Endothelial cell of umbilical vein (primary cell): ENCODE results near the gene PCSK6. TPM values are rescaled to one million over a fixed set of nuclear protein-coding genes. Genes with fewer than 3 reads are reported as not detected.

Experiments used
- BruUV-seq: library from RNA; stranded (reverse); fragments of 400-500 nt; replicated peaks from 2 replicates; lab custom pipeline; 2021; lab: Mats Ljungman, UMichigan
- CTCF ChIA-PET: fragments of 300-600, 350-600 bp; sonication (Branson Sonifier 250); formaldehyde crosslinking; loops from one replicate; lab custom pipeline; 2021; ENCODE audit warnings: antibody characterized with exemption, inconsistent platforms; lab: Charles Lee
- POLR2A ChIA-PET: fragments of 300-600, 350-600 bp; sonication (Branson Sonifier 250); formaldehyde crosslinking; loops from one replicate; lab custom pipeline; 2021; ENCODE audit warnings: antibody characterized with exemption, inconsistent platforms; lab: Charles Lee
- DNase-seq: peaks from one replicate; pipeline ENCODE4 v3.0.0-alpha.2; 2011; ENCODE audit warnings: low read depth, low spot score
- FAIRE-seq: peaks from 2 replicates; lab custom pipeline; 2011; peaks lifted over from hg19 to GRCh38; lab: Jason Lieb, UNC
- H2AFZ ChIP-seq: 2 replicates; pipeline ENCODE4 v1.6.0; 2012; ENCODE audit warnings: low read depth, low read length, control low read depth, inconsistent platforms
- H3K27ac ChIP-seq: 2 replicates; pipeline ENCODE4 v1.5.1; 2011; ENCODE audit warnings: low read depth, mild to moderate bottlenecking, control low read depth, low read length, moderate library complexity; ENCODE audit not compliant: insufficient read depth
- H3K27me3 ChIP-seq, 2 experiments: 2 replicates each; pipeline versions ENCODE4 v1.6.0 to v1.6.1; 2011; ENCODE audit warnings: low read length in 2 of 2, mixed read lengths in 1 of 2; ENCODE audit not compliant: control insufficient read depth in 2 of 2, insufficient read depth in 2 of 2
- H3K36me3 ChIP-seq, 2 experiments: 2 replicates in 1 of 2; 3 replicates in 1 of 2; pipeline ENCODE4 v1.5.1; 2011; ENCODE audit warnings: low read length in 2 of 2, mild to moderate bottlenecking in 1 of 2, moderate library complexity in 1 of 2; ENCODE audit not compliant: control insufficient read depth in 2 of 2, insufficient read depth in 2 of 2; ENCODE audit errors: extremely low read depth in 1 of 2
- H3K4me1 ChIP-seq: 3 replicates; pipeline ENCODE4 v1.5.1; 2011; ENCODE audit warnings: mild to moderate bottlenecking, low read length; ENCODE audit not compliant: control insufficient read depth, insufficient read depth; ENCODE audit errors: extremely low read depth
- H3K4me2 ChIP-seq: 2 replicates; pipeline ENCODE4 v1.6.1; 2011; ENCODE audit warnings: low read length, control low read depth, mixed read lengths; ENCODE audit not compliant: insufficient read depth
- H3K4me3 ChIP-seq, 3 experiments: fragments of 200-600 bp in 1 of 3; sonication (generic), shearing (Covaris generic) in 1 of 3; replicated peaks in 1 of 3; 2 replicates each; pipeline ENCODE4 v1.5.1; 2011 to 2016; ENCODE audit warnings: control low read depth in 3 of 3, low read length in 3 of 3, mild to moderate bottlenecking in 2 of 3, inconsistent platforms in 1 of 3, low read depth in 1 of 3, moderate library complexity in 1 of 3; ENCODE audit not compliant: insufficient read depth in 1 of 3
- H3K79me2 ChIP-seq: 2 replicates; pipeline ENCODE4 v1.6.0; 2012; ENCODE audit warnings: low read length, inconsistent platforms; ENCODE audit not compliant: control insufficient read depth, insufficient read depth
- H3K9ac ChIP-seq: replicated peaks from 2 replicates; pipeline ENCODE3; 2011; ENCODE audit warnings: low read length, control low read depth; ENCODE audit not compliant: insufficient read depth; ENCODE audit errors: extremely low read depth
- H3K9me1 ChIP-seq: replicated peaks from 3 replicates; pipeline ENCODE4 v1.6.0; 2011; ENCODE audit warnings: mild to moderate bottlenecking, low read length; ENCODE audit not compliant: control insufficient read depth, insufficient read depth; ENCODE audit errors: extremely low read depth
- H3K9me3 ChIP-seq: replicated peaks from 2 replicates; pipeline ENCODE4 v1.5.1; 2012; ENCODE audit warnings: low read length, inconsistent platforms; ENCODE audit not compliant: control insufficient read depth, insufficient read depth
- H4K20me1 ChIP-seq: replicated peaks from 2 replicates; pipeline ENCODE3; 2011; ENCODE audit warnings: mild to moderate bottlenecking, low read length; ENCODE audit not compliant: control insufficient read depth, insufficient read depth; ENCODE audit errors: extremely low read depth
- CTCF ChIP-seq, 2 donors: IDR thresholded peaks; 1 replicate in 1 of 2; 2 replicates in 1 of 2; pipeline ENCODE4 v1.5.1; 2011; ENCODE audit warnings: low read length in 2 of 2, mild to moderate bottlenecking in 2 of 2, moderate library complexity in 2 of 2, control low read depth in 1 of 2, inconsistent platforms in 1 of 2, low read depth in 1 of 2; ENCODE audit not compliant: insufficient read depth in 1 of 2; ENCODE audit errors: extremely low read depth in 1 of 2
- EZH2 ChIP-seq: IDR thresholded peaks from 2 replicates; pipeline ENCODE4 v1.6.1; 2012; ENCODE audit warnings: borderline replicate concordance, low read depth, mild to moderate bottlenecking, moderate library complexity, low read length, inconsistent platforms; ENCODE audit not compliant: severe bottlenecking
- FOS ChIP-seq: IDR thresholded peaks from 2 replicates; pipeline ENCODE4 v1.6.1; 2011; ENCODE audit warnings: mild to moderate bottlenecking, low read length, moderate library complexity, borderline replicate concordance; ENCODE audit not compliant: insufficient read depth
- GATA2 ChIP-seq: IDR thresholded peaks from 2 replicates; pipeline ENCODE4 v1.7.0; 2011; ENCODE audit warnings: low read depth, mild to moderate bottlenecking, moderate library complexity, mixed read lengths, low read length; ENCODE audit not compliant: insufficient read length, insufficient read depth
- JUN ChIP-seq: IDR thresholded peaks from 2 replicates; pipeline ENCODE4 v1.6.1; 2011; ENCODE audit warnings: borderline replicate concordance, low read depth; ENCODE audit not compliant: insufficient read length, insufficient read depth
- MAX ChIP-seq: IDR thresholded peaks from 2 replicates; pipeline ENCODE4 v1.6.1; 2011; ENCODE audit not compliant: insufficient read depth, insufficient read length
- MYC ChIP-seq: IDR thresholded peaks from one replicate; pipeline ENCODE4 v1.6.1; 2011; ENCODE audit warnings: mild to moderate bottlenecking, low read depth, low read length
- POLR2A ChIP-seq: IDR thresholded peaks from 2 replicates; pipeline ENCODE4 v1.6.1; 2012; ENCODE audit warnings: low read depth, mild to moderate bottlenecking, control low read depth, low read length
- POLR2AphosphoS5 ChIP-seq: IDR thresholded peaks from 2 replicates; pipeline ENCODE4 v1.6.1; 2012; ENCODE audit warnings: low read depth, mild to moderate bottlenecking, control low read depth, low read length, moderate library complexity; ENCODE audit not compliant: insufficient read depth
- dilution Hi-C: fragments of 300-500 bp; cut with MboI; formaldehyde crosslinking; loops from one replicate; pipeline ENCODE4 v1.15.0; 2019; ENCODE audit warnings: low sequenced_read_pairs; ENCODE audit not compliant: extremely low pct_ligation_motif_present
- intact Hi-C: fragments of 100-400 bp; cut with micrococcal nuclease; formaldehyde crosslinking; loops from one replicate; pipeline ENCODE4 v1.10.0; 2022
- polyA plus RNA-seq, 4 experiments: library from polyadenylated mRNA; depleted of rRNA in 3 of 4; stranded (reverse) in 3 of 4; unstranded in 1 of 4; fragments of >200 nt; gene quantifications; 2 replicates each; pipeline versions ENCODE4 v1.2.1 to v1.2.3, GENCODE V29; 2011 to 2012; ENCODE audit warnings: missing spikeins in 1 of 4
- total RNA-seq: library from RNA; stranded (reverse); gene quantifications from 2 replicates; pipeline ENCODE4 v1.2.3, GENCODE V29; 2021

Gene PCSK6
- total and polyA plus RNA-seq, 2 donors (not counting 3 experiments of a cell fraction or from before 2014, with no cell fraction given) = 0.18 to 0.69 TPM

GRCh38 chr15:101457696-101458095, 31.8 kb downstream of the PCSK6 start:
- DNase-seq (no peak), FAIRE-seq (no peak)
- Histone ChIP-seq H3K9ac (no peak overlapping the region), H3K79me2 (no peaks in the 10 kb centered on the region), H4K20me1 (no peaks in the 10 kb centered on the region), H3K4me2 (no peak overlapping the region), H2AFZ (no peak overlapping the region), H3K4me3 (no peak overlapping the region), H3K27me3 (peaks cover 2% of the 10 kb centered on the region in 2 experiments), H3K9me1 (no peaks in the 10 kb centered on the region), H3K36me3 (no peaks in the 10 kb centered on the region), H3K9me3 (no peaks in the 10 kb centered on the region), H3K27ac (no peak overlapping the region), H3K4me1 (peaks cover 4% of the 10 kb centered on the region)
- CTCF ChIA-PET = no interaction called here
- POLR2A ChIA-PET = no interaction called here
- no TSS peak for BruUV-seq
- TF ChIP-seq POLR2A = no peak
- TF ChIP-seq MAX = no peak
- TF ChIP-seq JUN = no peak
- TF ChIP-seq POLR2AphosphoS5 = no peak
- no peak for TF ChIP-seq GATA2
- no peak for TF ChIP-seq EZH2
- TF ChIP-seq MYC = no peak
- no peak for TF ChIP-seq CTCF (IDR thresholded peaks at IDR 0.05; ENCODE audit: extremely low read depth in 1 of 2, insufficient read depth in 1 of 2, low read depth in 1 of 2, low read length in 2 of 2)
- no peak for TF ChIP-seq FOS
- dilution Hi-C loops (no loop called here), intact Hi-C loops (no loop called here)
